Measurements from ENCODE around the gene AKAP1.

DNA sequence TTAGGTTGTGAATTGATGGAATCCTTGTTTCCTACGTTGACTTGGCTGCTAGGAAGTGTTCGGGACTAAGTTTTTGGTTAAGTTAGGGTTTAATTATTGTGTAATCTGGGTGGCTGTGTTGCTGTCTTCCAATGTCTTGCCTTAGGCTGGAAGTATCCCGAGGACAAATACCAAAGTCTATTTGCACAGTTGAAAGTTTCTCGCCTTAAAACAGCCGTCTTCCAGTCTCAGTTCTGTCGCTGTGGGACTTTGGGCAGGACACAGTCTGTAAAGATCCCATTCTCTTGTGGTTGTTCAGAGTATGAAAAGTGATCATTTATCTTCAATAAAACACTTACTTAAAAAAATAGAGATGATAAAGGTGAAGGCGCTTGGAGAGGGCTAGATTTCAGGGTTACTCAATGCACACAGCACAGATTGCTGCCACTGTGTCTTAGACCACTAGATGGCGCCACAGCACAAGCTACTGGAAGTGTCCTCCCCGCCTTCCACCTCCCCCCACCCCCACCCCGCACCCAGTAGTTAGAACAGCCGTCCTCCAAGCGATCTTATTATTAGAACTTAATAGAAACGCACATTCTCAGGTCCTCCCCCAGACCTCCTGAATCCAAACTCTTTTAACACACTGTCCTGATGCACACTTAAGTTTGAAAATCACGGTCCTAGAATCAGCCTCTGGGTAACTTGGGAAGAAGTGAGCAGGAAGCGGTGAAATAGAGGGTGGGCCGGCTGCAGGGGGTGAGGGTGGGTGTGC is 45.8 kb downstream of the AKAP1 start:
- TF ChIP-seq, protein P1, sequence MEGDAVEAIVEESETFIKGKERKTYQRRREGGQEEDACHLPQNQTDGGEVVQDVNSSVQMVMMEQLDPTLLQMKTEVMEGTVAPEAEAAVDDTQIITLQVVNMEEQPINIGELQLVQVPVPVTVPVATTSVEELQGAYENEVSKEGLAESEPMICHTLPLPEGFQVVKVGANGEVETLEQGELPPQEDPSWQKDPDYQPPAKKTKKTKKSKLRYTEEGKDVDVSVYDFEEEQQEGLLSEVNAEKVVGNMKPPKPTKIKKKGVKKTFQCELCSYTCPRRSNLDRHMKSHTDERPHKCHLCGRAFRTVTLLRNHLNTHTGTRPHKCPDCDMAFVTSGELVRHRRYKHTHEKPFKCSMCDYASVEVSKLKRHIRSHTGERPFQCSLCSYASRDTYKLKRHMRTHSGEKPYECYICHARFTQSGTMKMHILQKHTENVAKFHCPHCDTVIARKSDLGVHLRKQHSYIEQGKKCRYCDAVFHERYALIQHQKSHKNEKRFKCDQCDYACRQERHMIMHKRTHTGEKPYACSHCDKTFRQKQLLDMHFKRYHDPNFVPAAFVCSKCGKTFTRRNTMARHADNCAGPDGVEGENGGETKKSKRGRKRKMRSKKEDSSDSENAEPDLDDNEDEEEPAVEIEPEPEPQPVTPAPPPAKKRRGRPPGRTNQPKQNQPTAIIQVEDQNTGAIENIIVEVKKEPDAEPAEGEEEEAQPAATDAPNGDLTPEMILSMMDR (conservative IDR thresholded peaks at IDR 0.05), result peak; percentile 96
- no peak for TF ChIP-seq EZH2 (IDR thresholded peaks at IDR 0.05; ENCODE audit: low read depth)

Measured in PC-9 (cell line).